Measurements from ENCODE around the gene CTTN. TPM values are rescaled to one million over a fixed set of nuclear protein-coding genes. Genes with fewer than 3 reads are reported as not detected.

Gene CTTN
- total and polyA plus RNA-seq, 2 of the 8 experiments (the other 6 are each of a cell fraction or from before 2014, with no cell fraction given), result 84.6 to 216 TPM

- TF ChIP-seq CHD7 (IDR thresholded peaks at IDR 0.05; ENCODE audit: insufficient replicate concordance, low read length), result no peak
- no peak for TF ChIP-seq TAF1 (IDR thresholded peaks at IDR 0.05; ENCODE audit: low read depth, low read length)
- TF ChIP-seq ATF3 (IDR thresholded peaks at IDR 0.05; ENCODE audit: insufficient read depth, low read depth, low read length), result no peak
- no peak for TF ChIP-seq RFX5 (IDR thresholded peaks at IDR 0.05; ENCODE audit: borderline replicate concordance, low read depth, low read length)
- no peak for TF ChIP-seq TBP (IDR thresholded peaks at IDR 0.05; ENCODE audit: low read depth, low read length)
- no peak for TF ChIP-seq ASH2L (IDR thresholded peaks at IDR 0.05; ENCODE audit: low read length)
- TF ChIP-seq SIRT6 (IDR thresholded peaks at IDR 0.05; ENCODE audit: low read length), result no peak
- no peak for TF ChIP-seq SRF (IDR thresholded peaks at IDR 0.05; ENCODE audit: low read depth, low read length)
- TF ChIP-seq E2F6 (IDR thresholded peaks at IDR 0.05), result no peak
Observed at GRCh38 chr11:70443773-70444030, 45.4 kb downstream of the CTTN start (continued).

Measured in H1 (cell line).